ENCODE results near the gene SLC38A1.
A peak's percentile ranks its signal among the peaks of the same experiment; 100 is the strongest.

The SLC38A1 gene

GRCh38 chr12:46160981-46161690 lies 107.7 kb downstream of the SLC38A1 start:
- DNase-seq: no peak

GRCh38 chr12:46160101-46160980 lies 108.5 kb downstream of the SLC38A1 start:
- DNase-seq: peak; percentile 79

GRCh38 chr12:46159309-46159901 lies 109.4 kb downstream of the SLC38A1 start:
- DNase-seq: no peak

GRCh38 chr12:46158501-46158900 lies 110.3 kb downstream of the SLC38A1 start:
- no peak for DNase-seq

- DNase-seq: no peak
Observed at GRCh38 chr12:46154221-46154985, 114.4 kb downstream of the SLC38A1 start.

GRCh38 chr12:46153268-46153872 lies 115.5 kb downstream of the SLC38A1 start:
- DNase-seq: peak; percentile 62

GRCh38 chr12:46152456-46152855 lies 116.4 kb downstream of the SLC38A1 start:
- no peak for DNase-seq

GRCh38 chr12:46150735-46151134 lies 118.1 kb downstream of the SLC38A1 start:
- DNase-seq: no peak

GRCh38 chr12:46149905-46150304 lies 118.9 kb downstream of the SLC38A1 start:
- DNase-seq: no peak

GRCh38 chr12:46149079-46149464 lies 119.8 kb downstream of the SLC38A1 start:
- no peak for DNase-seq

- DNase-seq: no peak
Observed at GRCh38 chr12:46148327-46149078, 120.3 kb downstream of the SLC38A1 start.

GRCh38 chr12:46147144-46147543 lies 121.7 kb downstream of the SLC38A1 start:
- no peak for DNase-seq

GRCh38 chr12:46145881-46146280 lies 123.0 kb downstream of the SLC38A1 start:
- no peak for DNase-seq

- DNase-seq: no peak
Observed at GRCh38 chr12:46144433-46144832, 124.4 kb downstream of the SLC38A1 start.

GRCh38 chr12:46136249-46136648 lies 132.6 kb downstream of the SLC38A1 start:
- DNase-seq: no peak

- DNase-seq: no peak
Observed at GRCh38 chr12:46135750-46136149, 133.1 kb downstream of the SLC38A1 start.

GRCh38 chr12:46134852-46135251 lies 134.0 kb downstream of the SLC38A1 start:
- no peak for DNase-seq

- no peak for DNase-seq
Observed at GRCh38 chr12:46134205-46134811, 134.5 kb downstream of the SLC38A1 start.

- DNase-seq: no peak
Observed at GRCh38 chr12:46133751-46134150, 135.1 kb downstream of the SLC38A1 start.

Measured in NCI-H1092 treated with DMSO at 0.1 percent for 48 hours (cell line).